ENCODE data around the gene SIN3B.

The SIN3B gene

GRCh38 chr19:16825312-16826052, 3.7 kb upstream of the SIN3B start:
- Histone ChIP-seq H3K9me3 (ENCODE audit: severe bottlenecking) (no peaks in the 10 kb centered on the region), H3K27ac (ENCODE audit: poor library complexity, severe bottlenecking) (peak overlapping the region; percentile 52), H3K27me3 (ENCODE audit: insufficient read depth, poor library complexity, severe bottlenecking) (no peaks in the 10 kb centered on the region), H3K4me3 (ENCODE audit: severe bottlenecking) (no peak overlapping the region), H3K36me3 (ENCODE audit: low read depth) (peaks cover 4% of the 10 kb centered on the region; the same call in 1 of the 2 replicates), H3K4me1 (ENCODE audit: insufficient read depth, poor library complexity, severe bottlenecking) (peaks cover 30% of the 10 kb centered on the region)
- TF ChIP-seq, protein P1, sequence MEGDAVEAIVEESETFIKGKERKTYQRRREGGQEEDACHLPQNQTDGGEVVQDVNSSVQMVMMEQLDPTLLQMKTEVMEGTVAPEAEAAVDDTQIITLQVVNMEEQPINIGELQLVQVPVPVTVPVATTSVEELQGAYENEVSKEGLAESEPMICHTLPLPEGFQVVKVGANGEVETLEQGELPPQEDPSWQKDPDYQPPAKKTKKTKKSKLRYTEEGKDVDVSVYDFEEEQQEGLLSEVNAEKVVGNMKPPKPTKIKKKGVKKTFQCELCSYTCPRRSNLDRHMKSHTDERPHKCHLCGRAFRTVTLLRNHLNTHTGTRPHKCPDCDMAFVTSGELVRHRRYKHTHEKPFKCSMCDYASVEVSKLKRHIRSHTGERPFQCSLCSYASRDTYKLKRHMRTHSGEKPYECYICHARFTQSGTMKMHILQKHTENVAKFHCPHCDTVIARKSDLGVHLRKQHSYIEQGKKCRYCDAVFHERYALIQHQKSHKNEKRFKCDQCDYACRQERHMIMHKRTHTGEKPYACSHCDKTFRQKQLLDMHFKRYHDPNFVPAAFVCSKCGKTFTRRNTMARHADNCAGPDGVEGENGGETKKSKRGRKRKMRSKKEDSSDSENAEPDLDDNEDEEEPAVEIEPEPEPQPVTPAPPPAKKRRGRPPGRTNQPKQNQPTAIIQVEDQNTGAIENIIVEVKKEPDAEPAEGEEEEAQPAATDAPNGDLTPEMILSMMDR (IDR thresholded peaks at IDR 0.05; ENCODE audit: poor library complexity, severe bottlenecking) = no peak
- no peak for DNase-seq (ENCODE audit: low spot score)
- ATAC-seq (ENCODE audit: low read depth) = peak; percentile 26; the same call in 1 of the 3 replicates

GRCh38 chr19:16829822-16830289, 658 bp downstream of the SIN3B start:
- ATAC-seq (ENCODE audit: low read depth) (peak; percentile 24; the same call in 1 of the 3 replicates), DNase-seq (ENCODE audit: low spot score) (no peak)
- H3K4me1 ChIP-seq (ENCODE audit: insufficient read depth, poor library complexity, severe bottlenecking) = peaks cover 13% of the 10 kb centered on the region
- TF ChIP-seq, protein P1 (IDR thresholded peaks at IDR 0.05; ENCODE audit: poor library complexity, severe bottlenecking) = no peak
- peak overlapping the region; percentile 96 for H3K4me3 ChIP-seq (ENCODE audit: severe bottlenecking)
- H3K36me3 ChIP-seq (ENCODE audit: low read depth) = peaks cover 46% of the 10 kb centered on the region
- H3K27me3 ChIP-seq (ENCODE audit: insufficient read depth, poor library complexity, severe bottlenecking) = no peaks in the 10 kb centered on the region
- no peaks in the 10 kb centered on the region for H3K9me3 ChIP-seq (ENCODE audit: severe bottlenecking)
- peak overlapping the region; percentile 39 for H3K27ac ChIP-seq (ENCODE audit: poor library complexity, severe bottlenecking)

DNA sequence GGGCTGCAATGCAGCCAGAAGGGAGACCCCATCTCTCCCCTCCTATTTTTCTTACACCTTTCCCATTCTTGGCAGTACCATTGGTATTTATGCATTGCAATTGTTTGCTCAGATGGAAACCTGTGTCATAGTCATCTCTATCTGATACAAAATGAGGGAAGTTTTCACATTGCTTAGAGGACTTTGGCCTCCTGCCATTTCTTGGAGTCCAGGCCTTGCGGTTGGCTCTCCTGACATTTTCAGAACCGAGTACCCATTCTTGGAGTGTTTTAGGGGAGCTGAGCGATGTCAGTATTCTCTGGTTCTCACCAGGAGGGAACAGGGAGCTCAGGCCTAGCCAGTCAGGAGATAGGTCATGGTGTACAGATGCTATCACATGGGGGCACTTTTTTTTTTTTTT, 1.5 kb downstream of the SIN3B start:
- DNase-seq (ENCODE audit: low spot score) = no peak
- TF ChIP-seq, protein P1 (IDR thresholded peaks at IDR 0.05; ENCODE audit: poor library complexity, severe bottlenecking) = no peak
- H3K4me3 ChIP-seq (ENCODE audit: severe bottlenecking) = no peak overlapping the region

GRCh38 chr19:16831531-16831930, 2.3 kb downstream of the SIN3B start:
- ATAC-seq (ENCODE audit: low read depth) = no peak
- peaks cover 62% of the 10 kb centered on the region for H3K36me3 ChIP-seq (ENCODE audit: low read depth)

More for the DNA sequence above, 1.5 kb downstream of the SIN3B start:
- H3K9me3 ChIP-seq (ENCODE audit: severe bottlenecking) = no peaks in the 10 kb centered on the region
- H3K4me1 ChIP-seq (ENCODE audit: insufficient read depth, poor library complexity, severe bottlenecking) = peaks cover 10% of the 10 kb centered on the region
- no peak for ATAC-seq (ENCODE audit: low read depth)
- no peak overlapping the region for H3K27ac ChIP-seq (ENCODE audit: poor library complexity, severe bottlenecking)
- peaks cover 54% of the 10 kb centered on the region for H3K36me3 ChIP-seq (ENCODE audit: low read depth)
- H3K27me3 ChIP-seq (ENCODE audit: insufficient read depth, poor library complexity, severe bottlenecking) = no peaks in the 10 kb centered on the region

More at GRCh38 chr19:16831531-16831930, 2.3 kb downstream of the SIN3B start:
- no peak for DNase-seq (ENCODE audit: low spot score)
- H3K27me3 ChIP-seq (ENCODE audit: insufficient read depth, poor library complexity, severe bottlenecking) = no peaks in the 10 kb centered on the region
- H3K27ac ChIP-seq (ENCODE audit: poor library complexity, severe bottlenecking) = no peak overlapping the region
- no peaks in the 10 kb centered on the region for H3K9me3 ChIP-seq (ENCODE audit: severe bottlenecking)
- no peak overlapping the region for H3K4me3 ChIP-seq (ENCODE audit: severe bottlenecking)
- peaks cover 10% of the 10 kb centered on the region for H3K4me1 ChIP-seq (ENCODE audit: insufficient read depth, poor library complexity, severe bottlenecking)
- TF ChIP-seq, protein P1 (IDR thresholded peaks at IDR 0.05; ENCODE audit: poor library complexity, severe bottlenecking) = no peak

All from RWPE2 (cell line).